ENCODE results near the gene EYA4. TPM values are rescaled to one million over a fixed set of nuclear protein-coding genes. Genes with fewer than 3 reads are reported as not detected.

Gene EYA4
- total RNA-seq, 1 donor from 2014 or later = 9.7 TPM

DNA sequence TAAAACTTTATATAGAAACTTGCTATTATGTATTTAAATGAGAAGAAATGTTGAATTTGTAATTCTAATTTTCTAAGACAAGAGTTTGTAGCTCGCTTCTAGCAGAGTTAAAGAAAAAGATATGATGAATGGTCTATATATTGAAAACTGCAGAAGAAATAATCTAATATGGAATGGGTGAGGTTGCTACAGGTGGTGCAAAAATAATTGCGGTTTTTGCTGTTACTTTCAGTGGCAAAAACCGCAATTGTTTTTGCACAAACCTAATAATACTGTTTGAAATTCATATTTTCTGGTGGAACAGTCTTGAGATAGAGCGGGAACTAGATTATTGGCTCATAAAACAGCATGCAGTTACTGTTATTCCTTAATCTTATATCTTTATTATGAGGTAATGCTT is 23.9 kb downstream of the EYA4 start:
- Histone ChIP-seq H3K4me3 (ENCODE audit: low read depth, low read length) (no peak overlapping the region), H3K36me3 (ENCODE audit: control insufficient read depth, insufficient read depth, low read length) (no peaks in the 10 kb centered on the region), H3K27me3 (ENCODE audit: control insufficient read depth, insufficient read depth, low read length) (no peaks in the 10 kb centered on the region)
- TF ChIP-seq, protein P1, sequence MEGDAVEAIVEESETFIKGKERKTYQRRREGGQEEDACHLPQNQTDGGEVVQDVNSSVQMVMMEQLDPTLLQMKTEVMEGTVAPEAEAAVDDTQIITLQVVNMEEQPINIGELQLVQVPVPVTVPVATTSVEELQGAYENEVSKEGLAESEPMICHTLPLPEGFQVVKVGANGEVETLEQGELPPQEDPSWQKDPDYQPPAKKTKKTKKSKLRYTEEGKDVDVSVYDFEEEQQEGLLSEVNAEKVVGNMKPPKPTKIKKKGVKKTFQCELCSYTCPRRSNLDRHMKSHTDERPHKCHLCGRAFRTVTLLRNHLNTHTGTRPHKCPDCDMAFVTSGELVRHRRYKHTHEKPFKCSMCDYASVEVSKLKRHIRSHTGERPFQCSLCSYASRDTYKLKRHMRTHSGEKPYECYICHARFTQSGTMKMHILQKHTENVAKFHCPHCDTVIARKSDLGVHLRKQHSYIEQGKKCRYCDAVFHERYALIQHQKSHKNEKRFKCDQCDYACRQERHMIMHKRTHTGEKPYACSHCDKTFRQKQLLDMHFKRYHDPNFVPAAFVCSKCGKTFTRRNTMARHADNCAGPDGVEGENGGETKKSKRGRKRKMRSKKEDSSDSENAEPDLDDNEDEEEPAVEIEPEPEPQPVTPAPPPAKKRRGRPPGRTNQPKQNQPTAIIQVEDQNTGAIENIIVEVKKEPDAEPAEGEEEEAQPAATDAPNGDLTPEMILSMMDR (IDR thresholded peaks at IDR 0.05; ENCODE audit: insufficient read depth, low read length, severe bottlenecking) = no peak
- FAIRE-seq (no peak), DNase-seq (ENCODE audit: low read depth) (no peak)

DNA sequence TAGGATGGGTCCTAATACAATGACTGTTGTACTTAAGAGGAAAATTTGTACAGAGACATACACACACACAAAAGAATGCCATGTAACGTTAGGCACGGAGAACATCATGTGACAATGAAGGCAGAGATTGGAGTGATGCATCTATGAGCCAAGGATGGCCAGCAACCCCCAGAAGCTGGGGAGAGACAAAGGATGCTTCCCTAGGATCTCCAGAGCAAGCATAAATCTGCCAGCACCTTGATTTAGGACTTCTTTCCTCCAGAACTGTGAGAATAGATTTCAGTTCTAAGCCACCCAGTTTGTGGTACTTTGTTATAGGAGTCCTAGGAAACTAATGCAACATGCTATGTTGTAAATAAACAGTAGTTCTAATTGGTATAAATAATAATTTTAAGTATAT is 25.0 kb downstream of the EYA4 start:
- TF ChIP-seq, protein P1 (IDR thresholded peaks at IDR 0.05; ENCODE audit: insufficient read depth, low read length, severe bottlenecking) = no peak
- H3K36me3 ChIP-seq (ENCODE audit: control insufficient read depth, insufficient read depth, low read length) = no peaks in the 10 kb centered on the region
- no peak overlapping the region for H3K4me3 ChIP-seq (ENCODE audit: low read depth, low read length)
- DNase-seq (ENCODE audit: low read depth) (no peak), FAIRE-seq (peak; percentile 64)
- H3K27me3 ChIP-seq (ENCODE audit: control insufficient read depth, insufficient read depth, low read length) = no peaks in the 10 kb centered on the region

DNA sequence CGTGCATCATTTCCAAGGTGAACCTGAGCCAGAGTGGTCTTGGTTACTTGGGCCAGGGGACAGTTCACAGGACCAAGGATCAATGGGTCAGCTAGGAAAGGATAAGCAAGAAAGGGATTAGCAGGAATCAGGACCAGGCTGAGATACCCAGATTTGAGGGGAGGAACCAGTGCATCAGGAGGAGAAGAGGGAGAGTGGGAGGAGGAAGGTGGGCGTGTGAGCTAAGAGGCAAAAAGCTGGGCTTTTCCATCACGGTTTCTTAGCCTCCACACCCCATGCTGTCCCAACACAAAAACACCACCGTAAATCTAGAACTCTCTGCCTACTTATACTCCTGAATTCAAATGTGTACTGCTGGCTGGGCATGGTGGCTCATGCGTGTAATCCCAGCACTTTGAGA is 27.5 kb downstream of the EYA4 start:
- FAIRE-seq (no peak), DNase-seq (ENCODE audit: low read depth) (no peak)
- Histone ChIP-seq H3K27me3 (ENCODE audit: control insufficient read depth, insufficient read depth, low read length) (no peaks in the 10 kb centered on the region), H3K4me3 (ENCODE audit: low read depth, low read length) (no peak overlapping the region), H3K36me3 (ENCODE audit: control insufficient read depth, insufficient read depth, low read length) (no peaks in the 10 kb centered on the region)
- TF ChIP-seq, protein P1 (IDR thresholded peaks at IDR 0.05; ENCODE audit: insufficient read depth, low read length, severe bottlenecking) = no peak

DNA sequence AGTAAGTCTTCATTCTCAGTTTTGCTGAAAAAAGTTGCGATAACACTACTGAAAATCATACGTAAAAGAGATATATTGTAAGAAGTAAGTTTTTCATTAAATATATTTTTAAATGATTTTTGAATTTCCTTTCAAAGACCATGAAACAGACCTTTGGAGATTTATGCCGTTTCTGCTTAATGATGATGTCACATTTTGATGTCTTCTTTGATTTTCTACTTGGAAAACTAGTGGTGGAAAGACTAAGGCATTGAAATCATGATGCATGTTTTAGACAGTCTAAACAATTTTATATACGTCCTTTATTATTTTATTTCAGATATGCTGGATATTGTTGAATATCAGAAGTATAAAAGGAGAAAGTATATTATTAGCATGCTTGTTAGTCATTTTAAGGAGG is 33.7 kb downstream of the EYA4 start:
- DNase-seq (ENCODE audit: low read depth) (no peak), FAIRE-seq (no peak)
- TF ChIP-seq, protein P1 (IDR thresholded peaks at IDR 0.05; ENCODE audit: insufficient read depth, low read length, severe bottlenecking) = no peak
- Histone ChIP-seq H3K4me3 (ENCODE audit: low read depth, low read length) (no peak overlapping the region), H3K36me3 (ENCODE audit: control insufficient read depth, insufficient read depth, low read length) (no peaks in the 10 kb centered on the region), H3K27me3 (ENCODE audit: control insufficient read depth, insufficient read depth, low read length) (no peaks in the 10 kb centered on the region)

- FAIRE-seq = peak; percentile 58
- Histone ChIP-seq H3K27me3 (ENCODE audit: control insufficient read depth, insufficient read depth, low read length) (no peaks in the 10 kb centered on the region), H3K36me3 (ENCODE audit: control insufficient read depth, insufficient read depth, low read length) (no peaks in the 10 kb centered on the region), H3K4me3 (ENCODE audit: low read depth, low read length) (no peak overlapping the region)
- TF ChIP-seq, protein P1 (IDR thresholded peaks at IDR 0.05; ENCODE audit: insufficient read depth, low read length, severe bottlenecking) = no peak
- DNase-seq (ENCODE audit: low read depth) = no peak
Observed at GRCh38 chr6:133275213-133275612, 34.1 kb downstream of the EYA4 start.

DNA sequence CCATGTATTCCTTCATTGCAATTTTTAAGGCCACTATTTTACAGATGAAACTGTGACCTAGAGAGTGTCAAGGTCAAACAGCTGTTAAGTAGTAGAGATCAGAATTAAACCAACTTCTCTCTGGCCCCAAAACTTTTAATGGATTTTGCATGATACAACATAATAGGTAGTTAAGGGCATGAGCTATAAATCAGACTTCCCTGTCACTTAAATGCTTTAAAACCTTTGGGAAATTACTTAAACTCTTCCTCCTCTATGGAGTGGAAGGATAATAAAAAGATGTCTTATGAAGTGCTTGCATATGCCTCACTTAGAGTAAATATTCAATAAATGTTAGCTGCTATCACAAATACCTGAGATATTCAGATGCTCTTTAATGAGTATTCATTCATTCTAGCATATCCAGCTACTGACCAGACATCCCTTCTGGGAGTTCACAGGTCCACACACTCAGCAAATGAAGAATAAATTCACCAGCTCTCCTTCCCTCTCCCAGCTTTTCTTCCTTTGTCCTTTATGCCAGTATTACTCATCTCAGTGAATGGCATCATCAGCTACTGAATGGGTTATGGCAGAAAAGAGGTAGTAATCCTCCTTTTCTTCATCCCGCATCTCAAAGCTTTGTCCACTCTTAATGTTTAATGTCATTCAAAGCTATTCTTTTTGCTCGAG is 36.2 kb downstream of the EYA4 start:
- no peaks in the 10 kb centered on the region for H3K36me3 ChIP-seq (ENCODE audit: control insufficient read depth, insufficient read depth, low read length)
- no peak overlapping the region for H3K4me3 ChIP-seq (ENCODE audit: low read depth, low read length)
- DNase-seq (ENCODE audit: low read depth) = peak; percentile 75
- no peak for FAIRE-seq
- TF ChIP-seq, protein P1 (IDR thresholded peaks at IDR 0.05; ENCODE audit: insufficient read depth, low read length, severe bottlenecking) = no peak
- H3K27me3 ChIP-seq (ENCODE audit: control insufficient read depth, insufficient read depth, low read length) = no peaks in the 10 kb centered on the region

All from bronchial epithelial cell (primary cell).